ENCODE data around the gene OSBPL7. TPM values are rescaled to one million over a fixed set of nuclear protein-coding genes. Genes with fewer than 3 reads are reported as not detected.

OSBPL7 gene
- total RNA-seq, 1 experiment from 2014 or later, result 13.0 TPM

DNA sequence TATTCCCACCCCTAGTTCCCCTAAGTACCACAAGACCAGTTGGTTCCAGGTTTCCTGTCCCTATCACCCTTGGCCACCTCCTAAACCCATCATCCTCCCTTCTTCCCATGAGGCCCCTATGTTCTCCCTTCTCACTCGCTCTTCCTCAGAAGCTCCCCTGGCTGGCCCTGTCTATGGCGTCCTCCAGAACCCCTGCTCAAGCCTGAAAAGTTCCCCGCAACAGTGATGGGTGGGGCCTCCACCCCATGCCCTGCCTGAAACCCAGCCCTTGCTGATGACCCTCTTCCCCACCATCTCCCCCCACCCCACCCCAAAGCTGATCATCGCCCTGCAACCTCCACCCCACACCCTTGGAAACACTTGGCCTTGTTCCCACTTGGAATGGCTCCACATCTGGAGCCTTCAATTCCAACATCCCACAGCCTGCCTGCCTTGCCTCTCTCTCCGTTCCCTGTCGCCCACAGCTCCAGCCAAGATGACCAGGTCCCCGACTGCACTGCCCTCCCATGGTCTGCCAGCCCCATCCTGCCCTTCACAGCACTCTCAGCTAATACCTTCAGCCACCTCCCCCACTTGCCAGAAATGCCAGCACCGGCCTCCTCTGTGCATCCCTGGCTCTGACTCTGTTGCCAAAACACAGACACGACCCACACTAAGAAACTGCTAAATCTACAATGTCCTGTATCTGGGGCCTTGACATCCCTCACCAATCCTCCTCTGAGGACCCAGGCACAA lies 10.5 kb downstream of the OSBPL7 start:
- Mint-ChIP-seq H3K36me3 (ENCODE audit: insufficient read depth in 1 of 3, low read depth in 3 of 3) (peaks cover 0 to 23% (median 4%) of the 10 kb centered on the region in 3 experiments; a peak in 6 of 7 replicates), H3K4me1 (peaks cover 6 to 7% of the 10 kb centered on the region in 2 experiments; a peak in 3 of 4 replicates), H3K27me3 (ENCODE audit: low read depth) (no peaks in the 10 kb centered on the region), H3K4me3 (no peak overlapping the region), H3K9me3 (no peaks in the 10 kb centered on the region; a peak in 1 of 5 replicates), H3K27ac (peak overlapping the region in 1 of 3 experiments; percentile 35; a peak in 1 of 7 replicates)
- no peak overlapping the region for H2AK5ac ChIP-seq (ENCODE audit: insufficient read length, low read length)
- H3K4ac ChIP-seq (ENCODE audit: low read depth, low read length), result no peak overlapping the region
- H3K9ac ChIP-seq (ENCODE audit: extremely low read depth, insufficient read length, low read length), result no peak overlapping the region
- H4K5ac ChIP-seq (ENCODE audit: insufficient read length, low read depth, low read length), result no peak overlapping the region
- no peak overlapping the region for H2BK12ac ChIP-seq (ENCODE audit: insufficient read length, low read depth, low read length)
- WGBS (ENCODE audit: extremely low coverage, insufficient read length, low lambda C conversion rate), result no CpG with 5 or more reads among the region's 9 CpGs
- TF ChIP-seq, protein P1, sequence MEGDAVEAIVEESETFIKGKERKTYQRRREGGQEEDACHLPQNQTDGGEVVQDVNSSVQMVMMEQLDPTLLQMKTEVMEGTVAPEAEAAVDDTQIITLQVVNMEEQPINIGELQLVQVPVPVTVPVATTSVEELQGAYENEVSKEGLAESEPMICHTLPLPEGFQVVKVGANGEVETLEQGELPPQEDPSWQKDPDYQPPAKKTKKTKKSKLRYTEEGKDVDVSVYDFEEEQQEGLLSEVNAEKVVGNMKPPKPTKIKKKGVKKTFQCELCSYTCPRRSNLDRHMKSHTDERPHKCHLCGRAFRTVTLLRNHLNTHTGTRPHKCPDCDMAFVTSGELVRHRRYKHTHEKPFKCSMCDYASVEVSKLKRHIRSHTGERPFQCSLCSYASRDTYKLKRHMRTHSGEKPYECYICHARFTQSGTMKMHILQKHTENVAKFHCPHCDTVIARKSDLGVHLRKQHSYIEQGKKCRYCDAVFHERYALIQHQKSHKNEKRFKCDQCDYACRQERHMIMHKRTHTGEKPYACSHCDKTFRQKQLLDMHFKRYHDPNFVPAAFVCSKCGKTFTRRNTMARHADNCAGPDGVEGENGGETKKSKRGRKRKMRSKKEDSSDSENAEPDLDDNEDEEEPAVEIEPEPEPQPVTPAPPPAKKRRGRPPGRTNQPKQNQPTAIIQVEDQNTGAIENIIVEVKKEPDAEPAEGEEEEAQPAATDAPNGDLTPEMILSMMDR (conservative IDR thresholded peaks at IDR 0.05), result no peak
- no peaks in the 10 kb centered on the region for H3K79me1 ChIP-seq (ENCODE audit: insufficient read depth, low read depth, low read length, poor library complexity, severe bottlenecking)
- no peaks in the 10 kb centered on the region for H4K20me1 ChIP-seq (ENCODE audit: control insufficient read depth, insufficient read depth, insufficient read length)
- no peak overlapping the region for H3T11ph ChIP-seq (ENCODE audit: low read length)
- no peaks in the 10 kb centered on the region for H3K23me2 ChIP-seq (ENCODE audit: insufficient read length, low read depth, low read length, poor library complexity, severe bottlenecking)
- no peak overlapping the region for H2AFZ ChIP-seq (ENCODE audit: low read length)
- H3K23ac ChIP-seq (ENCODE audit: insufficient read length, low read depth, low read length), result no peak overlapping the region
- H3K27ac ChIP-seq (ENCODE audit: insufficient read length, low read depth, low read length), result no peak overlapping the region
- no peak overlapping the region for H4K8ac ChIP-seq (replicated peaks; ENCODE audit: insufficient read length, low read depth, low read length)
- no peaks in the 10 kb centered on the region for H3K27me3 ChIP-seq (ENCODE audit: insufficient read depth, low read length)
- no peak overlapping the region for H2BK15ac ChIP-seq (ENCODE audit: low read depth, low read length)
- H3K4me2 ChIP-seq (ENCODE audit: insufficient read depth, insufficient read length, low read length), result no peak overlapping the region
- no peaks in the 10 kb centered on the region for H3K9me3 ChIP-seq (ENCODE audit: control insufficient read depth, low read depth, low read length)
- no peaks in the 10 kb centered on the region for H3K4me1 ChIP-seq (ENCODE audit: insufficient read depth, low read length)
- no peak overlapping the region for H2BK5ac ChIP-seq (ENCODE audit: insufficient read length, low read length)
- peak; percentile 24 for DNase-seq
- H2BK120ac ChIP-seq (ENCODE audit: low read depth, low read length, poor library complexity, severe bottlenecking), result no peak overlapping the region
- H3K56ac ChIP-seq (ENCODE audit: insufficient read length, low read depth, low read length), result no peak overlapping the region
- no peak overlapping the region; the same call in 1 of the 2 replicates for H3K14ac ChIP-seq (ENCODE audit: insufficient read depth, low read length)
- H4K91ac ChIP-seq (ENCODE audit: insufficient read length, low read depth, low read length), result no peak overlapping the region
- H2BK20ac ChIP-seq (ENCODE audit: low read depth, low read length, poor library complexity, severe bottlenecking), result no peak overlapping the region
- no peaks in the 10 kb centered on the region for H3K79me2 ChIP-seq (ENCODE audit: insufficient read depth, low read length)
- H3K18ac ChIP-seq (ENCODE audit: insufficient read length, low read depth, low read length), result no peak overlapping the region

All from H9 (cell line).